HG03139 (cell line): ENCODE measurements around the gene PRDX6.
A peak's percentile ranks its signal among the peaks of the same experiment; 100 is the strongest.
"Not testable (repeated sequence)": the region's sequence is repeated elsewhere in the genome, so short reads cannot be mapped to it uniquely, and the experiment has no call there.

Source experiments
- ATAC-seq: cut with Tn5 transposase; IDR thresholded peaks from one replicate; pipeline ENCODE4 v1.9.1; 2021; ENCODE audit not compliant: unreplicated experiment

The PRDX6 gene

GRCh38 chr1:173467426-173467825 lies 9.7 kb upstream of the PRDX6 start:
- ATAC-seq = no peak

DNA sequence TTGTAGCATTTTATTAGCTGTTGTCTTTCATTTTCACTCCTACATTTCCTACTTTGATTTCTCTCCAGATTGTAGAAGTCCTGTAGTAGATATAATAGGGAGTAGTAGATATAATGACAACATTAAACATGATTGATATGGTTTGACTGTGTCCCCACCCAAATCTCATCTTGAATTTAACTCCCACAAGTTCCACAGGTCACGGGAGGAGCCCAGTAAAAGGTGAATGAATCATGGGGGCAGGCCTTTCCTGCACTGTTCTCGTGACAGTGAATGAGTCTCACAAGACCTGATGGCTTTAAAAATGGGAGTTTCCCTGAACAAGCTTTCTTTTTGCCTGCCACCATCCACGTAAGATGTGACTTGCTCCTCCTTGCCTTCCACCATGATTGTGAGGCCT lies 7.5 kb upstream of the PRDX6 start:
- no peak for ATAC-seq

GRCh38 chr1:173470608-173471007 lies 6.5 kb upstream of the PRDX6 start:
- ATAC-seq = no peak

DNA sequence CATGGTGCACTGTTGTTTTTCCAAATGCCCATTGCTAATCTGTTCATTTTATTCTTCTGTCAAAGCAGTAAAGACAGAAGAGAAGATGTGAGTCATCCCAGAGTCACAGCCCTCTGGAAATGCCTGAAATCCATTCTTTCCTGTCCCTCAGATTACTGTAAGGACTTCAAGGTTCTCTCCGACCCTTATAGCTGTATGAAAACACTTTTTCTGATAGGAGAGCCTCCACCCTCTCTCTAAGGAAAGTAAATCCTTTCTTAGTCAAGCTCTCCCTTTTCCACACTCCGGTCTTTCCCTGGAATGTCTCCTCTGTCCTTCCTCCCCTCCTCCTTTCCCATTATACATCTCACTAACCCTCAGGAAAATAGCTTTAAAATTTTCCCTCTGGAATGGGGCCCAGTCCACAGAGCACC lies 3.5 kb upstream of the PRDX6 start:
- no peak for ATAC-seq

DNA sequence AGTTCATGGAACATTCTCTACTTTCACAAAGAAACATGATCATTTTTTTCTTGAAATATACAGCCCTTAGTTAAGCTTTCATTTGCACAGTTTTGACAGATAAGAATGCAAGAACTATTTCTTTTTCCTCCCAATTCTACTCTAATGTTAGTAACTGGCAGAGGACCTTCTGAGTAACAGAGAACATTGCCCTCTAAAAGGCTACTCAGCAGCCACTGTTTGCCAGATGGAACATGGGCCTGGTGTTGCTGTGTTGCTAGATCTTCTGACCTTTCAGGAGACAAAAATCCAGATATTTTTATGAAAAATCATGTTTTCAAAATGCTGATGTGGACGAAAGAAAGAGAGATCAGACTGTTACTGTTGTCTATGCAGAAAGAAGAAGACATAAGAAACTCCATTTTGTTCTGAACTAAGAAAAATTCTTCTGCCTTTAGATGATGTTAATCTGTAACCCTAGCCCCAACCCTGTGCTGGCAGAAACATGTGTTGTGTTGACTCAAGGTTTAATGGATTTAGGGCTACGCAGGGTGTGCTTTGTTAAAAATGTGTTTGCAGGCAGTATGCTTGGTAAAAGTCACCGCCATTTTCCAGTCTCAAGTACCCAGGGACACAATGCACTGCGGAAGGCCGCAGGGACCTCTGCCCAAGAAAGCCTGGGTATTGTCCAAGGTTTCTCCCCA lies 2.9 kb upstream of the PRDX6 start:
- no peak for ATAC-seq

GRCh38 chr1:173474780-173475421 lies 2.2 kb upstream of the PRDX6 start:
- ATAC-seq = not testable (repeated sequence)

DNA sequence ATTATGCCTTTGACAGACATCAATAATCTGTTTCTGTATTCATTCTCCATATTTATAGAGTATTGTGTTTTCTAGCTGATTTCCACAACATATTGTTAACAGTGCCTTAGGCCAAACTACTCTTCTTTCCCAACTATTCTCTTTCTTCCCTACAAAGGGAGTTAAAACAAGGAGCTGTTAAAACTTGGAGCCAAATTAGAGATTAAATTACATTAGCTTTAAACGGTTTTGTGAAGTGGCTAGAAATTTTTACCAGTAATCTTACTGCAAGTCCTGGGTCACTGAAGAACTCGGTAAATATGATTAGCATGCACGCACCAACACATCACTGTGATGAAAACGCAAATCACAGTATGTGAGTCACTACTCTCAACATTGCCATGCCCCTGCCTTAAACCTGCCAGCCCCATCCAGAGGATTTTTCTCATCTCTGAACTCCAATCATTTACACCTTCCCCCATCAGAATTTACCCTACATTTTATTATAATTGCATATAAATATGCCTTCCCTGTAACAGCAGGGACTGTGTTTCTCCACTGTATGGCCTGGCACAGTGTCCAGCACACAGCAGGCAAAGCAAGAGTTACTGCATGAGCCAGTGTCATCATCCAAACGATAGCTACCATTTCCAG lies 1.5 kb upstream of the PRDX6 start:
- no peak for ATAC-seq

GRCh38 chr1:173476197-173476664 lies 904 bp upstream of the PRDX6 start:
- no peak for ATAC-seq

- peak; percentile 95 for ATAC-seq
Observed at GRCh38 chr1:173476665-173477285, 360 bp upstream of the PRDX6 start.

- ATAC-seq = no peak
Observed at GRCh38 chr1:173478094-173478674, 1.0 kb downstream of the PRDX6 start.

- ATAC-seq = no peak
Observed at GRCh38 chr1:173479649-173480048, 2.5 kb downstream of the PRDX6 start.

DNA sequence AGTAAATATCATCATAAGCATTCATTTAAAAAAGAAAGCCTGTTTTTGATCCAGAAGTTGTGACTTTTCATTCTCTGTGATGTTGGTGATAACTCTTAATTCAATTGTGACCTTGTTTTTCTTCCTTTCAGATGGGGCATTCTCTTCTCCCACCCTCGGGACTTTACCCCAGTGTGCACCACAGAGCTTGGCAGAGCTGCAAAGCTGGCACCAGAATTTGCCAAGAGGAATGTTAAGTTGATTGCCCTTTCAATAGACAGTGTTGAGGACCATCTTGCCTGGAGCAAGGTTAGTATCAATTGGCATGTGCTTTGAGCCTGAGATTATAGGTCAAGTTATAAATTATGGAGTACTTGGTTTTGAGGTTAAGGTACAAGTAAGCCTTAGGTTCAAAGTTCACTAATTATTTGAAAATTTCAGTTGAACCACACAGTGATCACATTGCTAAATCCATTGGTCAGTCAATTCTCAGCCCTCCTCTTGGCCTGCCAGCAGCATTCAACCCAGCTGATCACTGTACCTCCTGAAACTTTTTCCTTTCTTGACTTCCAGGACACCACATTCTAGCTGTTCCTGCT lies 4.1 kb downstream of the PRDX6 start:
- no peak for ATAC-seq

GRCh38 chr1:173482683-173483082 lies 5.5 kb downstream of the PRDX6 start:
- ATAC-seq = no peak

- no peak for ATAC-seq
Observed at GRCh38 chr1:173484276-173484675, 7.1 kb downstream of the PRDX6 start.

- no peak for ATAC-seq
Observed at GRCh38 chr1:173485401-173485800, 8.3 kb downstream of the PRDX6 start.

DNA sequence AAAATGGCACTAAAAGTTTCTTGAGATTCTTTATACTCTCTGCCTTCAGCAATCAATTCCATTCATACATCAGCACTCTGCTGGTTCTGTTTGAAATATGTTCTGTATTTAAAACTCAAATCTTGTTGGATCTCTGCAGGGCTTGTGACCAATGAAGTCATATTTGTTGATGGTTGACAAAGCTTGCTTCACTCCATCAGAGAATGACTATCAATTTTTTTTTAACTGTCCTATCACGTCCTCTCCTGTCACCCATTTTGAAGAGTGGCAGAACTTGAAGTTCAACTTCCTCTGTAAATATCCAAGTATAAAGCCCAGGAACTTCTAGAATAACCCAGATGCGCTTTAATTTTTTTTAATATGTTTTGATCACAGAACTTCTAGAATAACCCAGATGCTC lies 10.9 kb downstream of the PRDX6 start:
- ATAC-seq = no peak

- ATAC-seq = no peak
Observed at GRCh38 chr1:173489149-173489600, 12.0 kb downstream of the PRDX6 start.

DNA sequence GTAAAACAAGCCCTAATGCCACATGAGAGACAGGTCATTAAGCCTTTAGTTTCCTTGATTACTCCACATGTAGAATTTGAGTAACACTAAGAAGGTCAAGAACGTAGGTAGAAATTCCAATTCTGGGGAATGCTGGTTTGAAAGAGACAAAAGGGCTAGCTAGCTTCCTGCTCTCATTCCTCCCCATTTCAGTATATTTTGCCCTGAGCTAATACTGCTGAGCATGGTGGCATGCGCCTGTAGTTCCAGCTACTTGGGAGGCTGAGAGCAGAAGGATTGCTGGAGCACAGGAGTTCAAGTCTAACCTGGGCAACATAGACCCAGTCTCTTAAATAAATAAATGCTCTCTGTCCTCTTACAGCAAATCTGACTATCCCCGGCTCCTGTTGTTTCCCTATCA lies 12.8 kb downstream of the PRDX6 start:
- no peak for ATAC-seq

DNA sequence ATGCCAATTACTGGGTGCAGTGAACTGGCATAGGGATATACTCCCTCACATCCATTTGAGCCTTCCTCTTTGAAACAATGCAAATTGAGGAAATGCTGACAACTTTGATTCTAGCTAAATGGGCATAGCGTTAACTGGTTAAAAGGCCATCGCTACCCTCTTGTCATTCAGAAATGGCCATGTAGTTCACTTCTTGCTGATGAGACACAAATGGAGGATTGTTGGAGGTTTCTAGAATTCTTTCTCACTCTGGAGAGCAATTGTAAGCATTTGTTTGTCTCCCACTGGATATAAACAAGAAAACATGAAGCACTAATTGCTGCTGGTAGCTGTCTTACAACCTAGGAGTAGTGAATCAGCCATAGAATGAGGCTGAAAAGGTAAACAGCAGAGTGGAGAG lies 14.4 kb downstream of the PRDX6 start:
- ATAC-seq = no peak

DNA sequence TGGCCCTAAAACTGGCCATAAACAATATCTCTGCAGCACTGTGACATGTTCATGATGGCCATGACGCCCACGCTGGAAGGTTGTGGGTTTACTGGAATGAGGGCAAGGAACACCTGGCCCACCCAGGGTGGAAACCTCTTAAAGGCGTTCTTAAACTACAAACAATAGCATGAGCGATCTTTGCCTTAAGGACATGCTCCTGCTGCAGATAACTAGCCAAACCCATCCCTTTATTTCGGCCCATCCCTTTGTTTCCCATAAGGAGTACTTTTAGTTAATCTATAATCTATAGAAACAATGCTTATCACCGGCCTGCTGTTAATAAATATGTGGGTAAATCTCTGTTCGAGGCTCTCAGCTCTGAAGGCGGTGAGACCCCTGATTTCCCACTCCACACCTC lies 16.0 kb downstream of the PRDX6 start:
- ATAC-seq = not testable (repeated sequence)
